Measurements from ENCODE around the gene WASF1. TPM values are rescaled to one million over a fixed set of nuclear protein-coding genes. Genes with fewer than 3 reads are reported as not detected.

The WASF1 gene
- total and polyA plus RNA-seq, 8 donors, result 5.5 to 27.3 (median 21.8) TPM

- no peak overlapping the region for H3K27ac ChIP-seq
- DNase-seq (no peak), ATAC-seq (no peak)
- H3K36me3 ChIP-seq, result no peaks in the 10 kb centered on the region
- no peaks in the 10 kb centered on the region for H3K9me3 ChIP-seq
- peaks cover 0 to 13% of the 10 kb centered on the region in 2 donors for H3K27me3 ChIP-seq
- intact Hi-C loops (cut with DNase I), result no loop called here
- H3K4me3 ChIP-seq, result no peak overlapping the region
- H3K4me1 ChIP-seq, result no peaks in the 10 kb centered on the region
- no peak for TF ChIP-seq CTCF (IDR thresholded peaks at IDR 0.05)
Measured at GRCh38 chr6:110105296-110105695, 74.2 kb downstream of the WASF1 start.

GRCh38 chr6:110103260-110103659 lies 76.2 kb downstream of the WASF1 start:
- ATAC-seq, result no peak
- H3K36me3 ChIP-seq, result no peaks in the 10 kb centered on the region
- DNase-seq, result no peak
- no peak for TF ChIP-seq CTCF (IDR thresholded peaks at IDR 0.05)
- H3K27me3 ChIP-seq, result no peaks in the 10 kb centered on the region
- H3K4me3 ChIP-seq, result no peak overlapping the region
- no peaks in the 10 kb centered on the region for H3K9me3 ChIP-seq
- peaks cover 0 to 5% of the 10 kb centered on the region in 2 donors for H3K4me1 ChIP-seq
- intact Hi-C loops (cut with DNase I), result no loop called here
- no peak overlapping the region for H3K27ac ChIP-seq

- ATAC-seq, result no peak
- no peak for TF ChIP-seq CTCF (IDR thresholded peaks at IDR 0.05)
- intact Hi-C loops (cut with DNase I), result no loop called here
- Histone ChIP-seq H3K4me1 (peaks cover 0 to 10% of the 10 kb centered on the region in 2 donors), H3K9me3 (no peaks in the 10 kb centered on the region), H3K27ac (no peak overlapping the region), H3K4me3 (no peak overlapping the region), H3K27me3 (no peaks in the 10 kb centered on the region), H3K36me3 (no peaks in the 10 kb centered on the region)
- DNase-seq, result no peak
Measured at GRCh38 chr6:110102411-110102810, 77.1 kb downstream of the WASF1 start.

- no peak for ATAC-seq
- no peak for TF ChIP-seq CTCF (IDR thresholded peaks at IDR 0.05)
Measured at GRCh38 chr6:110101885-110102284, 77.6 kb downstream of the WASF1 start.

GRCh38 chr6:110098511-110099116 lies 80.9 kb downstream of the WASF1 start:
- no peak for DNase-seq
- intact Hi-C loops (cut with DNase I), result no loop called here
- H3K27me3 ChIP-seq, result no peaks in the 10 kb centered on the region
- H3K36me3 ChIP-seq, result no peaks in the 10 kb centered on the region
- H3K4me3 ChIP-seq, result no peak overlapping the region
- H3K27ac ChIP-seq, result no peak overlapping the region
- no peaks in the 10 kb centered on the region for H3K9me3 ChIP-seq
- no peak for ATAC-seq
- peaks cover 8 to 34% of the 10 kb centered on the region in 2 donors for H3K4me1 ChIP-seq
- no peak for TF ChIP-seq CTCF (IDR thresholded peaks at IDR 0.05)

More at GRCh38 chr6:110101885-110102284, 77.6 kb downstream of the WASF1 start:
- H3K36me3 ChIP-seq, result no peaks in the 10 kb centered on the region
- peaks cover 0 to 16% of the 10 kb centered on the region in 2 donors for H3K4me1 ChIP-seq
- intact Hi-C loops (cut with DNase I), result no loop called here
- no peaks in the 10 kb centered on the region for H3K27me3 ChIP-seq
- DNase-seq, result no peak
- H3K27ac ChIP-seq, result no peak overlapping the region
- no peak overlapping the region for H3K4me3 ChIP-seq
- H3K9me3 ChIP-seq, result no peaks in the 10 kb centered on the region

Measured in left lung (tissue), 10 donors.